HL-60 (cell line): Measurements from ENCODE around the gene ZNF213.

ENCODE experiments used
- DNase-seq, 2 experiments: peaks; one replicate each; pipeline ENCODE4 v3.0.0-alpha.2; 2010 to 2020; ENCODE audit warnings: low read depth in 1 of 2, low spot score in 1 of 2
- H3K27ac ChIP-seq: fragments of 250-450 bp; sonication (Bioruptor Pico); replicated peaks from 2 replicates; pipeline ENCODE4 v1.5.1; 2020; ENCODE audit warnings: mild to moderate bottlenecking, moderate library complexity
- H3K27me3 ChIP-seq: fragments of 250-450 bp; sonication (Bioruptor Pico); 2 replicates; pipeline ENCODE4 v1.5.1; 2021; ENCODE audit warnings: mild to moderate bottlenecking, moderate library complexity; ENCODE audit not compliant: insufficient read depth, poor library complexity, severe bottlenecking
- H3K4me3 ChIP-seq: replicated peaks from 2 replicates; pipeline ENCODE4 v1.5.1; 2011; ENCODE audit warnings: mild to moderate bottlenecking, control low read depth, low read length; ENCODE audit not compliant: insufficient read depth
- GABPA ChIP-seq: IDR thresholded peaks from 2 replicates; pipeline ENCODE4 v1.6.1; 2012; ENCODE audit warnings: low read depth
- POLR2AphosphoS5 ChIP-seq: IDR thresholded peaks from 2 replicates; pipeline ENCODE4 v1.6.1; 2012; ENCODE audit warnings: low read depth
- SPI1 ChIP-seq: IDR thresholded peaks from 2 replicates; pipeline ENCODE4 v1.6.1; 2012; ENCODE audit warnings: low read depth, mild to moderate bottlenecking, borderline replicate concordance
- TF ChIP-seq, protein P1 (sequence below): IDR thresholded peaks from one replicate; pipeline ENCODE4 v1.5.1; 2011; ENCODE audit warnings: low read length, control low read depth, inconsistent platforms; ENCODE audit not compliant: insufficient read depth
- TF ChIP-seq, protein P2 (sequence below): IDR thresholded peaks from 2 replicates; pipeline ENCODE4 v1.6.1; 2012; ENCODE audit warnings: low read depth; ENCODE audit not compliant: insufficient replicate concordance

Gene ZNF213

DNA sequence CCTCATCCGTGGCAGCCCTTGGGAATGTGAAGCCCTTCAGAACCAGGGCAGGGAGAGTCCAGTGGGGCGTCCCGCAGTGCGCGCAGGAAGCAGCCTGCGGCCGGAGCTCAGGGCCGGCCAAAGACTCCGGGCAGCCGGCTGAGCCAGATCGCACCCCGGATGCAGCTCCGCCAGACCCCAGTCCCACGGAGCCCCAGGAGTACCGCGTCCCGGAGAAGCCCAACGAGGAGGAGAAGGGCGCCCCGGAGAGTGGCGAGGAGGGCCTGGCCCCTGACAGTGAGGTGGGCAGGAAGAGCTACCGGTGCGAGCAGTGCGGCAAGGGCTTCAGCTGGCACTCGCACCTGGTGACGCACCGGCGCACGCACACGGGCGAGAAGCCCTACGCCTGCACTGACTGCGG, 15.5 kb upstream of the ZNF213 start:
- no peak overlapping the region for H3K4me3 ChIP-seq
- TF ChIP-seq, protein P1, sequence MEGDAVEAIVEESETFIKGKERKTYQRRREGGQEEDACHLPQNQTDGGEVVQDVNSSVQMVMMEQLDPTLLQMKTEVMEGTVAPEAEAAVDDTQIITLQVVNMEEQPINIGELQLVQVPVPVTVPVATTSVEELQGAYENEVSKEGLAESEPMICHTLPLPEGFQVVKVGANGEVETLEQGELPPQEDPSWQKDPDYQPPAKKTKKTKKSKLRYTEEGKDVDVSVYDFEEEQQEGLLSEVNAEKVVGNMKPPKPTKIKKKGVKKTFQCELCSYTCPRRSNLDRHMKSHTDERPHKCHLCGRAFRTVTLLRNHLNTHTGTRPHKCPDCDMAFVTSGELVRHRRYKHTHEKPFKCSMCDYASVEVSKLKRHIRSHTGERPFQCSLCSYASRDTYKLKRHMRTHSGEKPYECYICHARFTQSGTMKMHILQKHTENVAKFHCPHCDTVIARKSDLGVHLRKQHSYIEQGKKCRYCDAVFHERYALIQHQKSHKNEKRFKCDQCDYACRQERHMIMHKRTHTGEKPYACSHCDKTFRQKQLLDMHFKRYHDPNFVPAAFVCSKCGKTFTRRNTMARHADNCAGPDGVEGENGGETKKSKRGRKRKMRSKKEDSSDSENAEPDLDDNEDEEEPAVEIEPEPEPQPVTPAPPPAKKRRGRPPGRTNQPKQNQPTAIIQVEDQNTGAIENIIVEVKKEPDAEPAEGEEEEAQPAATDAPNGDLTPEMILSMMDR = no peak
- no peak for TF ChIP-seq SPI1
- no peak for TF ChIP-seq GABPA
- TF ChIP-seq POLR2AphosphoS5 = no peak
- TF ChIP-seq, protein P2, sequence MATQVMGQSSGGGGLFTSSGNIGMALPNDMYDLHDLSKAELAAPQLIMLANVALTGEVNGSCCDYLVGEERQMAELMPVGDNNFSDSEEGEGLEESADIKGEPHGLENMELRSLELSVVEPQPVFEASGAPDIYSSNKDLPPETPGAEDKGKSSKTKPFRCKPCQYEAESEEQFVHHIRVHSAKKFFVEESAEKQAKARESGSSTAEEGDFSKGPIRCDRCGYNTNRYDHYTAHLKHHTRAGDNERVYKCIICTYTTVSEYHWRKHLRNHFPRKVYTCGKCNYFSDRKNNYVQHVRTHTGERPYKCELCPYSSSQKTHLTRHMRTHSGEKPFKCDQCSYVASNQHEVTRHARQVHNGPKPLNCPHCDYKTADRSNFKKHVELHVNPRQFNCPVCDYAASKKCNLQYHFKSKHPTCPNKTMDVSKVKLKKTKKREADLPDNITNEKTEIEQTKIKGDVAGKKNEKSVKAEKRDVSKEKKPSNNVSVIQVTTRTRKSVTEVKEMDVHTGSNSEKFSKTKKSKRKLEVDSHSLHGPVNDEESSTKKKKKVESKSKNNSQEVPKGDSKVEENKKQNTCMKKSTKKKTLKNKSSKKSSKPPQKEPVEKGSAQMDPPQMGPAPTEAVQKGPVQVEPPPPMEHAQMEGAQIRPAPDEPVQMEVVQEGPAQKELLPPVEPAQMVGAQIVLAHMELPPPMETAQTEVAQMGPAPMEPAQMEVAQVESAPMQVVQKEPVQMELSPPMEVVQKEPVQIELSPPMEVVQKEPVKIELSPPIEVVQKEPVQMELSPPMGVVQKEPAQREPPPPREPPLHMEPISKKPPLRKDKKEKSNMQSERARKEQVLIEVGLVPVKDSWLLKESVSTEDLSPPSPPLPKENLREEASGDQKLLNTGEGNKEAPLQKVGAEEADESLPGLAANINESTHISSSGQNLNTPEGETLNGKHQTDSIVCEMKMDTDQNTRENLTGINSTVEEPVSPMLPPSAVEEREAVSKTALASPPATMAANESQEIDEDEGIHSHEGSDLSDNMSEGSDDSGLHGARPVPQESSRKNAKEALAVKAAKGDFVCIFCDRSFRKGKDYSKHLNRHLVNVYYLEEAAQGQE = no peak
- no peak for DNase-seq
- H3K27ac ChIP-seq = no peak overlapping the region
- peaks cover 5% of the 10 kb centered on the region for H3K27me3 ChIP-seq

DNA sequence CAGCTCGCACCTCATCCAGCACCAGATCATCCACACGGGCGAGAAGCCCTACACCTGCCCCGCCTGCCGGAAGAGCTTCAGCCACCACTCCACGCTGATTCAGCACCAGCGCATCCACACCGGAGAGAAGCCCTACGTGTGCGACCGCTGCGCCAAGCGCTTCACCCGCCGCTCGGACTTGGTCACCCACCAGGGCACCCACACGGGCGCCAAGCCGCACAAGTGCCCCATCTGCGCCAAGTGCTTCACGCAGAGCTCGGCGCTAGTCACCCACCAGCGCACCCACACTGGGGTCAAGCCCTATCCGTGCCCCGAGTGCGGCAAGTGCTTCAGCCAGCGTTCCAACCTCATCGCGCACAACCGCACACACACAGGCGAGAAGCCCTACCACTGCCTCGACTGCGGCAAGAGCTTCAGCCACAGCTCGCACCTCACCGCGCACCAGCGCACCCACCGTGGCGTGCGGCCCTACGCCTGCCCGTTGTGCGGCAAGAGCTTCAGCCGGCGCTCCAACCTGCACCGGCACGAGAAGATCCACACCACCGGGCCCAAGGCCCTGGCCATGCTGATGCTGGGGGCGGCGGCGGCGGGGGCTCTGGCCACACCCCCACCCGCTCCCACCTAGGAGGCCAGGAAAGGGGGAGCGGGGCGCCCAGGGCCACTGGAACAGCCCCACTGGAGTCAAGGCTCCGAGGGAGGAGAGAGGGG, 15.0 kb upstream of the ZNF213 start:
- Histone ChIP-seq H3K27ac (no peak overlapping the region), H3K4me3 (no peak overlapping the region), H3K27me3 (peaks cover 3% of the 10 kb centered on the region)
- no peak for DNase-seq
- TF ChIP-seq GABPA = no peak

DNA sequence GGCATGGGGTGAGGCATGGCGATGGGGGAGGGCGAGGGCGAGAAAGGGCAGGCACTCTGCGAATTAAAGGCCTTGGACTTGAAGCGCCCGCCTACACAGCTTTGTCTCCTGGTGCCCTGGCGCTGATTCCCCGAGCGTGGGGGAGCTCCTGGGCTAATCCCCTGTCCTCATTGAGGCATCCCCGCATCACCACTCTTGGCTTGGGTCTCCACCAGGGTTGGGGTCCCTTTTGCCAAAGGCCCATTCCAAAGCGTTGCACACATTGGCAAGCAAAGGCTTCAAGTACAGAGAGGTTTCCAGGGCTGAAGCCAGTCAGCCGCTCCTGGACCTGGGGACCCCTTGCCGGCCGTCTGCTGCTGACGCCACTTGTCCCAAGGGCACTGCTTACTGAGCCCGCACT, 14.4 kb upstream of the ZNF213 start:
- no peak overlapping the region for H3K27ac ChIP-seq
- H3K27me3 ChIP-seq = no peaks in the 10 kb centered on the region
- no peak overlapping the region for H3K4me3 ChIP-seq
- no peak for TF ChIP-seq GABPA
- TF ChIP-seq, protein P1 = no peak
- TF ChIP-seq, protein P2 = no peak
- TF ChIP-seq SPI1 = no peak
- no peak for TF ChIP-seq POLR2AphosphoS5
- DNase-seq = no peak

DNA sequence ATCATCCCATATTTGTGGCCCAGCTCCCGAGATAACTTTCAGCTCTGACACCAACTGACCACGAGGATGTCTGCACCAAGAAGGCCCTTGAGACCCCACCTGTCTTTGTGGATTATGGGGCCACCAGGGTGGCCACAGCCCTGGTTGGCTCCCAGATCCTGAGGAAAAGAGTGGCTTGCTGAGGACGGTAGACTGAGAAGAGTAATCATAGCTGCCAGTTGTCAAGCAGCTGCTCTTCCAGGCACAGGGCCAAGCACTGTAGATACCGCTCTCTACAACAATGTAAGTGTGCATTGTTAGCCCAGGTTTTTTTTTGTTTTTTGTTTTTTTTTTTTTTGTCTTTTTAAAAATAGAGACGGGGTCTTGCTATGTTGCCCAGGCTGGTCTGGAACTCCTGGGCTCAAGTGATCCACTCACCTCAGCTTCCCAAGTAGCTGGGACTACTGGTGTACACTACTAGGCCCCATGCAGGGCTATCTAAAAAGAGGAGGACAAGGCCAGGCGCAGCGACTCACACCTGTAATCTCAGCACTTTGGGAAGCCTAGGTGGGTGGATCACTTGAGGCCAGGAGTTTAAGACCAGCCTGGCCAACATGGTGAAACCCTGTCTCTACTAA, 12.9 kb upstream of the ZNF213 start:
- Histone ChIP-seq H3K27me3 (no peaks in the 10 kb centered on the region), H3K4me3 (no peak overlapping the region), H3K27ac (no peak overlapping the region)
- DNase-seq = no peak
- TF ChIP-seq POLR2AphosphoS5 (no peak), GABPA (no peak), SPI1 (no peak)
- TF ChIP-seq, protein P1 = no peak
- TF ChIP-seq, protein P2 = no peak
